ENCODE measurements around the gene LGALS12. TPM values are rescaled to one million over a fixed set of nuclear protein-coding genes. Genes with fewer than 3 reads are reported as not detected.

Gene LGALS12
- total RNA-seq, 4 donors from 2014 or later: 0.76 to 6.3 (median 2.3) TPM; not detected in 1

DNA sequence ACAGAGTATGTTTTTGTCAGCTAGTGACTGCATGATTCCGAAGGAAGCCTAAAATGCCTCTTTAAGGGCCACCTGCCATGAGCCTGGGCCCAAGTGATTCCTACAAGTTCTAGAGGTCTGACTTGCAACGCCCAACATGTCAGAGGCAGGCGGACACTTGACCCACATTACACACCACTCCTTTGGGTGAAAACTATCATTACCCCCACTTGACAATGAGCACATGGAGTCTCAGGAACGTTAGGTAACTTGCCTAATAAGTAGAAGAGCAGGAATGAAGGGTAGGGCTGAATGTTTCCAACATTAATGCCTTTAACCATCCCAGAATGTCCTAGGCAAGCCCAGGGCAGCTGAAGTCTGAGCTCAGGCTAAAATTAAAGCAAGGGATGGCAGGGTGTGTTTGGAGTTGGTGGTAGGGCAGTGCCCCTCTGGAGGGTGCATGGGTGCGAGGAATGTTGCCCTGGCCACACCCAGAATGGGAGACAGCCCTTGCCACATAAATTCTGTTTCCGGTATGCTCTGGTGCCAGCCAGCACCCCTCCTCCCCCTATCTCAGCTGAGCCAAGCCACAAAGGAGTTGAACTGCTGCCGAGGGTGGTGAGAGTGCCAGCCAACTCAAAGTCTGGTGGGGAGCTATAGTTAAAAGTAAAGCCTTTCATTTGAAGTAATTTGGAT lies 54.8 kb downstream of the LGALS12 start:
- no peak for DNase-seq (ENCODE audit: low spot score in 2 of 2)
- H3K27me3 ChIP-seq: no peaks in the 10 kb centered on the region
- H3K4me1 ChIP-seq: peaks cover 20% of the 10 kb centered on the region
- no peaks in the 10 kb centered on the region for H3K36me3 ChIP-seq
- no peaks in the 10 kb centered on the region for H3K9me3 ChIP-seq
- TF ChIP-seq CTCF (IDR thresholded peaks at IDR 0.05): no peak
- TF ChIP-seq EP300 (IDR thresholded peaks at IDR 0.05): no peak
- H3K4me3 ChIP-seq: no peak overlapping the region
- no peak overlapping the region for H3K27ac ChIP-seq
- 33% methylated on average over 7 of the region's 7 CpGs for WGBS

GRCh38 chr11:63563201-63564055 lies 57.5 kb downstream of the LGALS12 start, which contains the start of gene PLAAT2:
TSS of gene PLAAT2 (minus strand) at chr11:63563379. CDS start at chr11:63563324, 55 bp downstream.
- Histone ChIP-seq H3K4me3 (no peak within 1 kb of the TSS), H3K4me1 (peaks cover 44% of the 10 kb centered on the region), H3K9me3 (no peaks in the 10 kb centered on the region), H3K36me3 (no peaks in the 10 kb centered on the region), H3K27me3 (no peaks in the 10 kb centered on the region), H3K27ac (peak within 1 kb of the TSS; percentile 67)
- WGBS: 90% methylated on average over 13 of the region's 13 CpGs
- DNase-seq (ENCODE audit: low spot score in 2 of 2): no peak
- TF ChIP-seq POLR2A (IDR thresholded peaks at IDR 0.05) (no peak), POLR2AphosphoS5 (IDR thresholded peaks at IDR 0.05) (no peak), EP300 (IDR thresholded peaks at IDR 0.05) (no peak), CTCF (IDR thresholded peaks at IDR 0.05) (no peak)

- Histone ChIP-seq H3K9me3 (no peaks in the 10 kb centered on the region), H3K36me3 (no peaks in the 10 kb centered on the region), H3K4me1 (peaks cover 44% of the 10 kb centered on the region), H3K4me3 (no peak overlapping the region), H3K27ac (peak overlapping the region; percentile 67), H3K27me3 (no peaks in the 10 kb centered on the region)
- TF ChIP-seq CTCF (IDR thresholded peaks at IDR 0.05) (no peak), EP300 (IDR thresholded peaks at IDR 0.05) (no peak), POLR2AphosphoS5 (IDR thresholded peaks at IDR 0.05) (no peak), POLR2A (IDR thresholded peaks at IDR 0.05) (no peak)
- 71% methylated on average over 7 of the region's 7 CpGs for WGBS
- no peak for DNase-seq (ENCODE audit: low spot score in 2 of 2)
Observed at GRCh38 chr11:63564056-63564774, 58.3 kb downstream of the LGALS12 start.

GRCh38 chr11:63564784-63565350 lies 59.0 kb downstream of the LGALS12 start:
- Histone ChIP-seq H3K27me3 (no peaks in the 10 kb centered on the region), H3K36me3 (no peaks in the 10 kb centered on the region), H3K9me3 (no peaks in the 10 kb centered on the region), H3K27ac (peak overlapping the region; percentile 67), H3K4me3 (no peak overlapping the region), H3K4me1 (peaks cover 44% of the 10 kb centered on the region)
- TF ChIP-seq POLR2AphosphoS5 (IDR thresholded peaks at IDR 0.05): no peak
- TF ChIP-seq CTCF (IDR thresholded peaks at IDR 0.05): no peak
- no peak for TF ChIP-seq EP300 (IDR thresholded peaks at IDR 0.05)
- no peak for TF ChIP-seq POLR2A (IDR thresholded peaks at IDR 0.05)
- DNase-seq (ENCODE audit: low spot score in 2 of 2): no peak
- WGBS: 58% methylated on average over 4 of the region's 4 CpGs

Other genes with a start within 250 kb of the LGALS12 start
- gene SLC22A9, start 136.3 kb upstream of the LGALS12 start, total RNA-seq: not detected
- gene PLAAT5, start 14.9 kb upstream of the LGALS12 start, total RNA-seq: 1 to 10 TPM in 3 of 4 donors, under 1 TPM in 1; 0.38 to 9.9 (median 2.4) TPM
- gene PLAAT4, start 30.7 kb downstream of the LGALS12 start, total RNA-seq: 10 to 100 TPM in 1 of 4 donors, 1 to 10 TPM in 2, not detected in 1; 3.3 to 14.1 (median 4.6) TPM
- not detected for gene PLAAT2, start 57.3 kb downstream of the LGALS12 start, total RNA-seq
- gene PLAAT3, start 108.3 kb downstream of the LGALS12 start, total RNA-seq: 10 to 100 TPM in 3 of 4 donors, 1 to 10 TPM in 1; 7.1 to 14.2 (median 10.2) TPM
- gene ATL3, start 165.3 kb downstream of the LGALS12 start, total RNA-seq: 10 to 100 TPM; 72.2 to 89.0 (median 80.9) TPM
- gene RTN3, start 175.4 kb downstream of the LGALS12 start, total RNA-seq: 100 to 1,000 TPM; 161 to 221 (median 193) TPM

Measured in suprapubic skin (tissue), 4 donors.